ENCODE measurements around the gene RNF180. TPM values are rescaled to one million over a fixed set of nuclear protein-coding genes. Genes with fewer than 3 reads are reported as not detected.

The RNF180 gene
- total and polyA plus RNA-seq, 8 donors, result 9.7 to 14.6 (median 12.2) TPM

- DNase-seq (no peak), ATAC-seq (no peak)
- H3K27ac ChIP-seq, result no peak overlapping the region
- no peaks in the 10 kb centered on the region for H3K36me3 ChIP-seq
- TF ChIP-seq CTCF (IDR thresholded peaks at IDR 0.05), result no peak
- no peaks in the 10 kb centered on the region for H3K9me3 ChIP-seq
- no peak overlapping the region for H3K4me3 ChIP-seq
- H3K4me1 ChIP-seq, result no peaks in the 10 kb centered on the region
- intact Hi-C loops (cut with DNase I), result no loop called here
- no peaks in the 10 kb centered on the region for H3K27me3 ChIP-seq
Measured at GRCh38 chr5:64184832-64185231, 19.2 kb downstream of the RNF180 start.

GRCh38 chr5:64188776-64189175, 23.1 kb downstream of the RNF180 start:
- intact Hi-C loops (cut with DNase I), result no loop called here
- DNase-seq (no peak), ATAC-seq (no peak)
- no peak overlapping the region for H3K4me3 ChIP-seq
- H3K4me1 ChIP-seq, result no peaks in the 10 kb centered on the region
- no peaks in the 10 kb centered on the region for H3K9me3 ChIP-seq
- no peaks in the 10 kb centered on the region for H3K27me3 ChIP-seq
- no peak overlapping the region for H3K27ac ChIP-seq
- no peaks in the 10 kb centered on the region for H3K36me3 ChIP-seq
- TF ChIP-seq CTCF (IDR thresholded peaks at IDR 0.05), result no peak

- Histone ChIP-seq H3K27ac (no peak overlapping the region), H3K9me3 (no peaks in the 10 kb centered on the region), H3K36me3 (no peaks in the 10 kb centered on the region), H3K4me3 (no peak overlapping the region), H3K4me1 (no peaks in the 10 kb centered on the region), H3K27me3 (no peaks in the 10 kb centered on the region)
- TF ChIP-seq CTCF (IDR thresholded peaks at IDR 0.05), result no peak
- intact Hi-C loops (cut with DNase I), result no loop called here
- DNase-seq (no peak), ATAC-seq (no peak)
Measured at GRCh38 chr5:64190562-64191306, 25.1 kb downstream of the RNF180 start.

- no peak overlapping the region for H3K27ac ChIP-seq
- no peaks in the 10 kb centered on the region for H3K4me1 ChIP-seq
- H3K27me3 ChIP-seq, result no peaks in the 10 kb centered on the region
- H3K4me3 ChIP-seq, result no peak overlapping the region
- H3K36me3 ChIP-seq, result no peaks in the 10 kb centered on the region
- ATAC-seq (no peak), DNase-seq (no peak)
- TF ChIP-seq CTCF (IDR thresholded peaks at IDR 0.05), result no peak
- no peaks in the 10 kb centered on the region for H3K9me3 ChIP-seq
- intact Hi-C loops (cut with DNase I), result no loop called here
Measured at GRCh38 chr5:64195981-64196380, 30.3 kb downstream of the RNF180 start.

GRCh38 chr5:64199425-64199824, 33.8 kb downstream of the RNF180 start:
- H3K4me1 ChIP-seq, result no peaks in the 10 kb centered on the region
- no peak for TF ChIP-seq CTCF (IDR thresholded peaks at IDR 0.05)
- H3K36me3 ChIP-seq, result no peaks in the 10 kb centered on the region
- no peaks in the 10 kb centered on the region for H3K9me3 ChIP-seq
- intact Hi-C loops (cut with DNase I), result no loop called here
- DNase-seq (no peak), ATAC-seq (no peak)
- no peak overlapping the region for H3K27ac ChIP-seq
- H3K4me3 ChIP-seq, result no peak overlapping the region
- H3K27me3 ChIP-seq, result no peaks in the 10 kb centered on the region

All from left lung (tissue), 10 donors.